ENCODE measurements around the gene NECTIN3.
A peak's percentile ranks its signal among the peaks of the same experiment; 100 is the strongest.

The NECTIN3 gene
- total RNA-seq, result 7.4 to 43.1 (median 14.5) reads per million in 9 experiments

DNA sequence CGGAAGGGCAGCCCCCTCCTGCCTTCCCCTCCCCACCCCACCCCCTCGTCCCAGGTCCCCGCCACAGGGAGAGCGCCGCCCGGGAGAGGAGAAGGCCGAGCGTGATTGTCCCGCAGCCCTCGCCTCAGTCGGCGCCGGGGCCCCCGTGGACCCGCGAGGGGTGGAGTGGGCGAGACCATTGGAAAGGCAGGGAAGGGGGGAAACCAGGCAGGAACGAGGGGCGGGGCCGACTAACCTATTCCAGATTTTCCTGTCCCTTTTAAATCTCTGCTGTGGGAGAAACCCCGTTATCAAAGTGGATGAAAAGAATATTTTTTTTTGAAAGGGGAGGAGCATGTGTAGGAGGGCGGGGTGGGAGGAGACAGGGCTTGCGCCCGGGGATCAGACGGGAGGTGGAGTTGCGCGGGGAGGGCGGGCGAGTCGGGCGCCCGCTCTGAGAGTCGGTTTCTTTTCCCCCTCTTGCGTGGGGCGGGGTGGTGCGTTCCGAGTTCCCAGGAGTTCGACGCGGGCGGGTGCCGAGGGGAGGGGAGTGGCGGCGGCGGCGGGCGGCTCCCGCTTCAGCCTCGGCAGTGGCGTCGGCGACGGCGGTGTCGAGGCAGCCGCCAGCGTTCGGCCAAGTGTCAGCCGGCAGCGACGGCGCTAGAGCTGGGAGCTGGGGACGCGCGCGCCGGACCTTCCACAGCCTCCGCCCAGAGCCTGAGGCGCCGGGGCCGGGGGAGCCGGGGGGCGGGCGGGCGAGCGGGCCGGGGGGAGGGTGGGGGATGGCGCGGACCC lies at the start of gene NECTIN3:
TSS of gene NECTIN3 (plus strand) at position 560 of the 774 bp plus-strand sequence. CDS start at position 762, 202 bp downstream.
- DNase-seq (peak; percentile 80 to 82 (median 81)), ATAC-seq (replicated peaks) (peak; percentile 86)
- Mint-ChIP-seq H3K36me3 (ENCODE audit: insufficient read depth) (peaks cover 14% of the 10 kb centered on the region), H3K4me3 (peak within 1 kb of the TSS; percentile 95 to 99), H3K4me1 (ENCODE audit: low read depth in 2 of 2) (peaks cover 28 to 31% of the 10 kb centered on the region in 2 donors), H3K9me3 (no peaks in the 10 kb centered on the region), H3K27ac (peak within 1 kb of the TSS; percentile 80 to 92), H3K27me3 (peaks cover 8 to 12% of the 10 kb centered on the region in 2 donors)

DNA sequence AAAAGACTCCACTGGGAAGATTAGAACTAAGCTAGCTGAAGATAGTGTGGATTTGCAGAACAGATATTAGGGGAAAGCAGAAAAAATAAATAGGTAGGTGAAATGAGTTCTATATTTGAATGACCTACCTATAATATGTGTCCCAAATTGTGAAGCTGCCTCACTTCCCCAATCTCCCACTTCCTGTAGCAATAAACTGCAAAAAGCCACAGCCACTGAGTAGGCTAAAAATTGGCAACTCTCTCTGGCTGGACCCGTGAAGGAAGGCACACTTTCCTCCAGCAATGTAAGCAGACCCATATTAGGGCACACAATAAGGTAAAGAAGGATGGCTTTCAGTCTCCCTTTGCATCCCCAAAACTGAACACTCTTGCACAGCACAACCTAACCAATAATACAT lies 43.7 kb upstream of the NECTIN3 start:
- H3K9me3 Mint-ChIP-seq, result no peaks in the 10 kb centered on the region
- no peak for ATAC-seq (replicated peaks)
- no peak overlapping the region for H3K4me3 Mint-ChIP-seq
- no peak for DNase-seq
- H3K27ac Mint-ChIP-seq, result peak overlapping the region in 1 of 2 donors; percentile 18
- no peaks in the 10 kb centered on the region for H3K4me1 Mint-ChIP-seq (ENCODE audit: low read depth in 2 of 2)
- no peaks in the 10 kb centered on the region for H3K36me3 Mint-ChIP-seq (ENCODE audit: insufficient read depth)
- peaks cover 0 to 11% of the 10 kb centered on the region in 2 donors for H3K27me3 Mint-ChIP-seq

DNA sequence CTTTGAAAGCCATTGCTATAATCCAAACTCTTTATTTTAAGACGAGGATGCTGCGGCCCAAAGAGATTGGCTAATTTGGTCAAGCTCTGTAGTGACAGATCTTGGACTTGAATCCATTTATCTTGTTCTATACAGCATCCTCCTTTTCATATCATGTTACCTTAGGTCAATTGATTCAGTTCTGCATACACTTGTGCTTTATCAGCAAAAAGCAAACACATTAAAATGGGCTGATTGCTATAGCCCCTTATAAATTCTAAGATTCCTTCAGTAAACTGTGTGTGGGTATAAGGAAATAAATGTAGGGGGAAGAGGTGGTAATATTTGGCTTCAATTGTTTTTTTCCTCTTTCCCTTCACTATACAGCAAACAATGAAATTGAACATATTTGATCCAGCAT lies 40.1 kb upstream of the NECTIN3 start:
- ATAC-seq (replicated peaks) (no peak), DNase-seq (no peak)
- Mint-ChIP-seq H3K27me3 (peaks cover 0 to 11% of the 10 kb centered on the region in 2 donors), H3K4me3 (no peak overlapping the region), H3K27ac (no peak overlapping the region), H3K9me3 (peaks cover 4% of the 10 kb centered on the region in 2 donors), H3K36me3 (ENCODE audit: insufficient read depth) (no peaks in the 10 kb centered on the region), H3K4me1 (ENCODE audit: low read depth in 2 of 2) (no peaks in the 10 kb centered on the region)

DNA sequence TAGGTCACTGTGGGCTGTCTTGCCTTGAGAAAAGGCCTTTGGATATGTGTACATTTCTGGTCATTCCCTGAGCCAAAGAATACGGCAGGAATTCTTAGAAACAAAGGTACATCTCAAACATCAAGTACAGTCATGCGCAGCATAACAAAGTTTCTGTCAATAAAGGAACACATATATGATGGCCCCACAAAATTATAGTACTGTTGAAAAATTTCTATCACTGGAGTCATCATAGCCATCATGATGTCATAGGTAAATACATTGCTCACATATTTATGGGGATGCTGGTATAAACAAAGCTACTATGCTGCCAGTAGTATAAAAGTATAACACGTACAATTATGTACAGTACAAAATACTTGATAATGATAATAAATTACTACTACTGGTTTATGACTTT lies 38.9 kb upstream of the NECTIN3 start:
- H3K9me3 Mint-ChIP-seq, result peaks cover 6 to 9% of the 10 kb centered on the region in 2 donors
- H3K36me3 Mint-ChIP-seq (ENCODE audit: insufficient read depth), result no peaks in the 10 kb centered on the region
- ATAC-seq (replicated peaks), result no peak
- H3K4me3 Mint-ChIP-seq, result no peak overlapping the region
- no peak overlapping the region for H3K27ac Mint-ChIP-seq
- peaks cover 0 to 4% of the 10 kb centered on the region in 2 donors for H3K27me3 Mint-ChIP-seq
- DNase-seq, result no peak
- no peaks in the 10 kb centered on the region for H3K4me1 Mint-ChIP-seq (ENCODE audit: low read depth in 2 of 2)

DNA sequence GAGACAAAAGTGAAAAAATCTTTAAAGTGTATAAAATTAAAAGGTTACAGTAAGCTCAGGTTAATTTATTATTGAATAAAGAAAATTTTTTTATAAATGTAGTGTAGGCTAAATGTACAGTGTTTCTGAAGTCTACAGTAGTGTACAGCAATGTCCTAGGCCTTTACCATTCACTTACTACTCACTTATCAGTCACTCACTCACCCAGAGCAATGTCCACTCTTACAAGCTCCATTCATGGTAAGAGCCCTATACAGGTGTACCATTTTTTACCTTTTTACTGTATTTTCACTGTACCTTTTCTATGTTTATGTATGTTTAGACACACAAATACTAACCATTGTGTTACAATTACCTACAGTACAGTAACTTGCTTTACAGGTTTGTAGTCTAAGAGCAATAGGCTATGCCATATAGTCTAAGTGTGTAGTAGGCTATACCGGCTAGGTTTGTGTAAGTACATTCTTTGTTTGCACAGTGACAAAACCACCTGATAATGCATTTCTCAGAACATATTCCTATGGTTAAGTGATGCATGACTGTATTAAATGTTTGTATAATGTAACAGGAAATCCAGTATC lies 38.1 kb upstream of the NECTIN3 start:
- Mint-ChIP-seq H3K4me1 (ENCODE audit: low read depth in 2 of 2) (no peaks in the 10 kb centered on the region), H3K9me3 (peaks cover 6 to 9% of the 10 kb centered on the region in 2 donors), H3K36me3 (ENCODE audit: insufficient read depth) (no peaks in the 10 kb centered on the region), H3K4me3 (no peak overlapping the region), H3K27me3 (no peaks in the 10 kb centered on the region), H3K27ac (no peak overlapping the region)
- DNase-seq (no peak), ATAC-seq (replicated peaks) (no peak)

DNA sequence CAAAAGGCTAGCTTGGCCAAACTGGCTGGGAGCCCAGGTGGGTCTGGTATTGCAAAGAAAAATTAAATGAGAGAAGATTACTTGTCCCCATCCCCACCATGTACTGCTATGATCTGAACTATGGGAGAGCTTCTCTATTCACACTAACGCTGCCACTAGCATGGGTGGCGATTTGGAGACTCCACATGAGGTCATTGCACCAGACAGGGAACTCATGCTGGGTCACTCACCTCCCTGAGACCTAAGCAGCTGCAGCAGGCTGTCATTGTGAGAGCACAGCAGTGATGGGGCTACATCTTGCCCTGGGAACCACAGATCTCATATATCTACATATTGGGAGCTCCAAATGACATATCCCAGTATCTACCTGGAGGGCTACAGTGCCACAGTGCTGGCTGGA lies 36.3 kb upstream of the NECTIN3 start:
- no peak overlapping the region for H3K27ac Mint-ChIP-seq
- H3K9me3 Mint-ChIP-seq, result peaks cover 6 to 9% of the 10 kb centered on the region in 2 donors
- no peak overlapping the region for H3K4me3 Mint-ChIP-seq
- DNase-seq (no peak), ATAC-seq (replicated peaks) (no peak)
- H3K36me3 Mint-ChIP-seq (ENCODE audit: insufficient read depth), result no peaks in the 10 kb centered on the region
- H3K4me1 Mint-ChIP-seq (ENCODE audit: low read depth in 2 of 2), result no peaks in the 10 kb centered on the region
- H3K27me3 Mint-ChIP-seq, result no peaks in the 10 kb centered on the region

DNA sequence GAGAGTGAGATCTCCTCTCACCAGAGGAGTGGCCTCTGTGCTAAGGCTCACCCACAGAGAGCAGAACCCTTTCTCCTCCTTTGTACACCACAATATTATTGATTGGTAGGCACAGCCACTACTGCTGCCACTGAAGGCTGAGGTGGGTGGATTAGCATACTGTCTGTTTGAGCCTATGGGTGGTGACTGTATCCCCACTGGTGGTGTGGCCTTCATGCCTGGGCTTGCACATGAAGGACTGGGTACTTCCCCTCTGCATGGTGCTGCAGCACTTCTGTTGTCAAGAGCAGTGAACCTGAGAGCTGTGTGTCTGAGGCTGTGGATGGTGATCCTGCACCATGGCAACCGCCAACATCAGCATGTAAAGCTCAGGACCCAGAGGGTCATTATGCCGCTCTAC lies 35.7 kb upstream of the NECTIN3 start:
- no peak for ATAC-seq (replicated peaks)
- Mint-ChIP-seq H3K4me1 (ENCODE audit: low read depth in 2 of 2) (no peaks in the 10 kb centered on the region), H3K9me3 (peaks cover 6 to 15% of the 10 kb centered on the region in 2 donors), H3K36me3 (ENCODE audit: insufficient read depth) (no peaks in the 10 kb centered on the region), H3K27me3 (no peaks in the 10 kb centered on the region), H3K27ac (no peak overlapping the region), H3K4me3 (no peak overlapping the region)
- no peak for DNase-seq

DNA sequence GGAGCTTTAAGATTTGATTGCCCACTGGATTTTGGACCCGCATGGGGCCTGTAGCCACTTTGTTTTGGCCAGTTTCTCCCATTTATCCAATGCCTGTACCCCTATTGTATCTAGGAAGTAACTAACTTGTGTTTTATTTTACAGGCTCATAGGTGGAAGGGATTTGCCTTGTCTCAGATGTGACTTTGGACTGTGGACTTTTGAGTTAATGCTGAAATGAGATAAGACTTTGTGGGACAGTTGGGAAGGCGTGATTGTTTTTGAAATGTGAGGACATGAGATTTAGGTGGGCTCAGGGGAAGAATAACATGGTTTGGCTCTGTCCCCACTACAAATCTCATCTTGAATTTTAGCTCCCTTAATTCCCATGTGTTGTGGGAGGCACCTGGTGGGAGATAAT lies 30.7 kb upstream of the NECTIN3 start:
- no peaks in the 10 kb centered on the region for H3K4me1 Mint-ChIP-seq (ENCODE audit: low read depth in 2 of 2)
- no peak for ATAC-seq (replicated peaks)
- no peaks in the 10 kb centered on the region for H3K27me3 Mint-ChIP-seq
- H3K4me3 Mint-ChIP-seq, result no peak overlapping the region
- H3K27ac Mint-ChIP-seq, result no peak overlapping the region
- no peaks in the 10 kb centered on the region for H3K36me3 Mint-ChIP-seq (ENCODE audit: insufficient read depth)
- H3K9me3 Mint-ChIP-seq, result peaks cover 5 to 17% of the 10 kb centered on the region in 2 donors
- no peak for DNase-seq

- Mint-ChIP-seq H3K4me3 (no peak overlapping the region), H3K27me3 (no peaks in the 10 kb centered on the region), H3K36me3 (ENCODE audit: insufficient read depth) (no peaks in the 10 kb centered on the region), H3K9me3 (peaks cover 0 to 6% of the 10 kb centered on the region in 2 donors), H3K27ac (no peak overlapping the region), H3K4me1 (ENCODE audit: low read depth in 2 of 2) (no peaks in the 10 kb centered on the region)
- no peak for ATAC-seq (replicated peaks)
- no peak for DNase-seq
These were observed 26.1 kb upstream of the NECTIN3 start for GRCh38 chr3:111045564-111045963.

GRCh38 chr3:111047042-111047441 lies 24.6 kb upstream of the NECTIN3 start:
- no peak for ATAC-seq (replicated peaks)
- Mint-ChIP-seq H3K9me3 (no peaks in the 10 kb centered on the region), H3K36me3 (ENCODE audit: insufficient read depth) (no peaks in the 10 kb centered on the region)

DNA sequence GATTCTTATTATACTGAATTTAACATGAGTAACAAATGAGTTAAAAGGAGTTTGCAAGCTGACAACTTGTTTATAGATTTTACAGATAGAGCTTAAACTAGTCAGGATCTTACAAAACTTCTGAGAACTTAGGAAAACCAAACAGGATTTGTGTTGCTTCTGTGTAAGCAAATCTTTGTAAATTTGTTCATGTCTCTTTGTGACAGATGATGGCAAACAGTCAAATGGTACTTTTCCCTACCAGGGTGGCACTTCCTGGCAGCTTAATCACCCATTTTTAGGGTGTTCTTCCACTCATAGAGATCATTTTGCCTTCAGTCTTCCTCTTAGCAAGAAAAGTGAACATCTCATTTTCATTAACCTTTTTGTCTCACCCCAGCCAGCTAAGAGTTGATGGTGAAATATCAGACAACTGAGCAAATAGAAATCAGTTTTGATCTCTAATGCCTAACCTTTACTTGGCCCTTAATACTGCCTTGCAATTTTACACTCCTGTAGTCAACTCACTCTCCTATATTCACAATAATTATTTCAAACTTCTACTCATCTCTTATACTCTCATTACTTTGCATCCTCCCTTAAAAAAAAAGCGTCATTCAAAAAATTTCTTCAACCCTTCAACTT lies 23.7 kb upstream of the NECTIN3 start:
- H3K4me3 Mint-ChIP-seq, result no peak overlapping the region

More at GRCh38 chr3:111047042-111047441, 24.6 kb upstream of the NECTIN3 start:
- H3K27ac Mint-ChIP-seq, result no peak overlapping the region
- H3K4me3 Mint-ChIP-seq, result no peak overlapping the region
- H3K4me1 Mint-ChIP-seq (ENCODE audit: low read depth in 2 of 2), result no peaks in the 10 kb centered on the region
- no peak for DNase-seq
- peaks cover 0 to 6% of the 10 kb centered on the region in 2 donors for H3K27me3 Mint-ChIP-seq

DNA sequence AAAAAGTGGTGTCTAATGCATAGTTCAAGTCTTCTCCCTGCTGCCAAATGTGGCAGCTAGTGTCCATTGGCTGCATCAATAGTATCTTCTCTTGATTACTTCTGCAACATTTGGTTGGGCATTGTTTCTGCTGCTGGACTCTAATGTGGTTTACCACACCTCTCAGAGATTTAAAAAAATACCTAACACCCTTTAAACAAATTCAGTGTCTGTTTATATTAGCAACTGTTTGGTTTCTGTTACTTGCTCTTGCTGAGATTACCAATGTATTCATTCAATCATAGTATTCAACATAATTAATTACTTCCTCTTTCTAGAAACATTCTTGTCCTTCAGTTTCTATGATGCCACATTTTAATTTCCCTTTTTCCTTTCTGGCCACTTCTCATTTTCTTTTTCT lies 20.3 kb upstream of the NECTIN3 start:
- Mint-ChIP-seq H3K4me1 (ENCODE audit: low read depth in 2 of 2) (no peaks in the 10 kb centered on the region), H3K9me3 (no peaks in the 10 kb centered on the region), H3K4me3 (no peak overlapping the region), H3K36me3 (ENCODE audit: insufficient read depth) (no peaks in the 10 kb centered on the region), H3K27me3 (peaks cover 12 to 17% of the 10 kb centered on the region in 2 donors), H3K27ac (no peak overlapping the region)
- DNase-seq (no peak), ATAC-seq (replicated peaks) (no peak)

More for the DNA sequence above, 23.7 kb upstream of the NECTIN3 start:
- H3K27me3 Mint-ChIP-seq, result peaks cover 0 to 8% of the 10 kb centered on the region in 2 donors
- H3K9me3 Mint-ChIP-seq, result no peaks in the 10 kb centered on the region
- no peak overlapping the region for H3K27ac Mint-ChIP-seq
- ATAC-seq (replicated peaks) (no peak), DNase-seq (no peak)
- H3K36me3 Mint-ChIP-seq (ENCODE audit: insufficient read depth), result no peaks in the 10 kb centered on the region
- no peaks in the 10 kb centered on the region for H3K4me1 Mint-ChIP-seq (ENCODE audit: low read depth in 2 of 2)

GRCh38 chr3:111068574-111068973 lies 3.0 kb upstream of the NECTIN3 start:
- ATAC-seq (replicated peaks) (no peak), DNase-seq (no peak)
- Mint-ChIP-seq H3K27ac (no peak overlapping the region), H3K27me3 (peaks cover 0 to 9% of the 10 kb centered on the region in 2 donors), H3K36me3 (ENCODE audit: insufficient read depth) (peaks cover 14% of the 10 kb centered on the region), H3K4me1 (ENCODE audit: low read depth in 2 of 2) (peaks cover 25 to 27% of the 10 kb centered on the region in 2 donors), H3K9me3 (no peaks in the 10 kb centered on the region), H3K4me3 (no peak overlapping the region)

All from effector memory CD8-positive, alpha-beta T cell (primary cell).